Right kidney (tissue), 9 donors: ENCODE results near the gene CCNK.

Experiments used
- DNase-seq: peaks from one replicate; pipeline ENCODE4 v3.0.0-alpha.2; 2016
- long read RNA-seq, 8 donors: transcript quantifications; one replicate each; lab custom pipeline, GENCODE V29; 2026

The CCNK gene
- long read RNA-seq, donor 1, partial matches to known transcripts: 17 of 21 reads
- long read RNA-seq, donor 1, other reads (novel, unspliced or antisense): 0 of 21 reads
- long read RNA-seq, donor 2, partial matches to known transcripts: 0 of 2 reads
- long read RNA-seq, donor 2, other reads (novel, unspliced or antisense): 0 of 2 reads
- long read RNA-seq, donor 3, partial matches to known transcripts: 24 of 28 reads
- long read RNA-seq, donor 3, other reads (novel, unspliced or antisense): 0 of 28 reads
- long read RNA-seq, donor 4, partial matches to known transcripts: 19 of 22 reads
- long read RNA-seq, donor 4, other reads (novel, unspliced or antisense): 0 of 22 reads
- long read RNA-seq, donor 5, partial matches to known transcripts: 16 of 20 reads
- long read RNA-seq, donor 5, other reads (novel, unspliced or antisense): 0 of 20 reads
- long read RNA-seq, donor 6, partial matches to known transcripts: 67 of 71 reads
- long read RNA-seq, donor 6, other reads (novel, unspliced or antisense): 0 of 71 reads
- long read RNA-seq, donor 7: 0 reads
- long read RNA-seq, donor 8, partial matches to known transcripts: 24 of 27 reads
- long read RNA-seq, donor 8, other reads (novel, unspliced or antisense): 0 of 27 reads

GRCh38 chr14:99480917-99481744 is at the start of gene CCNK:
TSS of gene CCNK (plus strand) at chr14:99481409. CDS start at chr14:99492678, 11,269 bp downstream.
- DNase-seq: peak; percentile 95

- no peak for DNase-seq
These were observed 49.2 kb upstream of the CCNK start for GRCh38 chr14:99431986-99432385.

- DNase-seq: no peak
These were observed 48.7 kb upstream of the CCNK start for GRCh38 chr14:99432485-99432884.

GRCh38 chr14:99435327-99435726 is 45.9 kb upstream of the CCNK start:
- no peak for DNase-seq

- DNase-seq: no peak
These were observed 44.7 kb upstream of the CCNK start for GRCh38 chr14:99436247-99437180.

- no peak for DNase-seq
These were observed 43.5 kb upstream of the CCNK start for GRCh38 chr14:99437706-99438105.

GRCh38 chr14:99440278-99440677 is 40.9 kb upstream of the CCNK start:
- DNase-seq: no peak

DNA sequence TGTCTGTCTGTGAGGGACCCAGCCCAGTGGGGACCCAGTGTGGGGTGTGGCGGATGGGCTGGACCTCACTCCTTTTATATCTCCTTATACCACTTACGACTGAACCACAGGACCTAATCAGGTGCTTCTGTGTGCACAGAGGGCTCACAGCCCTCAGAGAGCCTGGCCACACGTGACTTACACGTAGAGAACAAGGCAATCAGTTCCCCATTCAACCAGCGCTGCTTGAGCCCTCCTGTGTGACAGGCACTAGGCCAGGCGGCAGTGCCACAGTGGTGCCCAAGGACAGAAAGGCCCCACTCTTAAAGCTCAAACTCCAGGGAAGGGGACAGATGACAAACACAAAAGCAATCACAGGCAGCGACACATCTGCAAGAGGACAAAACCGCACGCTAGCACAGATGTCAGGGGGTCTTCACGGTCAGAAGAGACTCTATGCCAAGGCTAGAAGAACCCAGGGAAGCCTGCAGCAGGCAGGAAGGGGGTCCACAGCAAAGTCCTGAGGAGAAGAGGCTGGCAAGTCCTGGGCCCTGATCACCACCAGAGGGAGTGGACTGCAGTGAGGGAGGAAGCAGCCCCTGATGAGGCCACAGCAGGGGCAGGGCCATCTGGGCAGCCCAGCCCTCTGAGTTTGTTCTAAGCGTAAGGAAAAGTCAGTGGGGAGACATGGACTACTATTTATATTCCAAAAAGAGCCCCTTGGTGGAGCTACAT is 39.9 kb upstream of the CCNK start:
- no peak for DNase-seq

GRCh38 chr14:99441918-99442317 is 39.3 kb upstream of the CCNK start:
- DNase-seq: no peak

- no peak for DNase-seq
These were observed 35.3 kb upstream of the CCNK start for GRCh38 chr14:99445931-99446330.

- no peak for DNase-seq
These were observed 33.5 kb upstream of the CCNK start for GRCh38 chr14:99447739-99448138.

DNA sequence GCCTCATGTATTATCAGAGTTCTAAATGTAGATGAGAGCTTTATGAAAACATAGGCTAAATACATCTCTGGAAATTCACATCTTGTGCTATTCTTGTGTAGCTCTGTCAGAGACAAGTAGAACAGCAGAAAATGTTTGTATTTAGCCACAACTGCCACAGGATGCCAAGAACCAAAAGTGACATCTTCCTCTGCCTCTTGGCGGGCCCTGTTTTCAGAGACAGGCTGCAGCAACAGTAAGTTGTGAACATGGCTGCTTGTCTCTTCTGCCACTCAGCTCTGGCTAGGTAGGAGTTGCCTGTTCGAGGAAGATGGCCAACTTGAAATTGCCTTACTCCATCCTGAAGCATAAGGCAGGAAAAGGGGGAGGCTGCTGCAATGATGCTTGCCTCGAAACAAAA is 30.9 kb upstream of the CCNK start:
- no peak for DNase-seq

DNA sequence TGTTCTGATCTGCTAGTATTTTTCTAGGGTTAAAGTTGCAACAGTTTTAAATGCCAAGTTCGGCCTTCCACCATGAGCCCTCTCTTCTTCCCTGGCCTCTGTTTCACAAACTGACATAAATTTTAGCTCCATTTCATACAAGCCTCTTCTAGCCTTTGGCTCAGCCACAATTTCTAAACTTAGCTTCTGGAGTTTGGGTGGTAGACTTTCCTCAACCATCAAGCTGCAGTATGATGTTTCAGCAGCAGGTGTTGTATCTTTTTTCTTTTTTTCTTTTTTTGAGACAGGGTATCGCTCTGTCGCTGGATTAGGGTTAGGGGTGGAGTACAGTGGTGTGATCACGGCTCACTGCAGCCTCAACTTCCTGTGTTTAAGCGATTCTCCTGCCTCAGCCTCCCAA is 30.0 kb upstream of the CCNK start:
- no peak for DNase-seq

DNA sequence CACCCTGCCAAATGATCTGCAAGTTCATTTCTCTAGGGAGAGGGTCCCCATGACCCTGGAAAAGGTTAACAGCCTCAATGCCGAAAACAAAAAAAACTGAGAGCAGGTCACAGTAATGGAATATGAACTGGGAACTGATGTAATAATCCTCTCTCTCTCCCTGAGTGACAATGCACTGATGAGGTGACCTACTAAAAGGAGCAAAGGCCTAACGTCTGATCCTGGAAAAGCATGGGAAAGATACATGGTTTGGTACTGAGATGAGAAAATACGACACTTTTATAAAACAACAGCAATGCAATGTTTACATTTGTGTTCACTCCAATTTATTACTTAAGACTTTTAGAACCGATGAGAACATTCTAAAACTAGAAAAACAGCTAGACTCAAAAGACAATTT is 28.2 kb upstream of the CCNK start:
- no peak for DNase-seq

DNA sequence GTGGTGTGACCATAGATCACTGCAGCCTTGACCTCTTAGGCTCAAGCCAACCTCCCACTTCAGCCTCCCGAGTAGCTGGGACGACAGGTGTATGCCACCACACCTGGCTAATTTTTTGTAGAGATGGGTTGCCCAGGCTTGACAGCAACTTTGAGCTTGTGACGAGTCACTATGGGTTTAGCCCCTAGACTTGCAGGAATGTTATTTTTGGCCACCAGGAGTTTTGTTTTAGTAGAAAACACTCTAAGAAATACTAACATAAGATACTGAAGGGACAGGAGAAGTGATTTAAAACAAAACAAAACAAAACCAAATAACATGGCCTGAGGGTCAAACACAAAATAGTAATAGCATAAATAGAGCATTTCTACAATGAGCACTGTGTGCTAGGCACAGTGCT is 27.0 kb upstream of the CCNK start:
- DNase-seq: no peak

DNA sequence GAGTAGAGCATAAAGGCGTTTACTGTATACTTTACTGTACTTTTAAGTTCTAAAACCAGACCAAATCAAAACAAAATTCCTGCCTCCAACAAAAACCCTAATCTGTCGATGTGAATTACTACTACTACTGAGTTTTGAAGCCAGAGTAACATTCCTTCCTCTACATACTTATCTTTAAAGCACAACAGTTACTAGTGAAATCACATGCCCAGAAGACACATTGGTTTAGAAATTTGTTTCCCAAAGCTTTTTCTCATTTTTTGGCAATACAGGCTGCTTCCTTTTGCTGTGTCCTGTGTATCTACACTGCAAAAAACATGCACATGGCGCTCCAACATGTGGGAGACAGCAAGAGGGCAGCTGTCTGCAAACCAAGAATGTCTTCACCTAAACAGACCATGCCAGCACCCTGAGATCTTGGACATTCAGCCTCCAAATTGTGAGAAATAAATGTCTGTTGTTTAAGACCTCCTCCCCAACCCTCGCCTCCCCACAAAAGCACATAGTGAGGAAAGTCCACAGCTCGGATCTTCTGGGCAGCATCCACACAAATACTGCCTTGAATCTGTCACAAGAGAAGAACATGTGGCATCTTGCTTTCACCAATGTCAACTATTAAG is 21.6 kb upstream of the CCNK start:
- DNase-seq: no peak

GRCh38 chr14:99460793-99461192 is 20.4 kb upstream of the CCNK start:
- no peak for DNase-seq

- DNase-seq: no peak
These were observed 19.7 kb upstream of the CCNK start for GRCh38 chr14:99461411-99462085.

- DNase-seq: no peak
These were observed 19.0 kb upstream of the CCNK start for GRCh38 chr14:99462210-99462609.

DNA sequence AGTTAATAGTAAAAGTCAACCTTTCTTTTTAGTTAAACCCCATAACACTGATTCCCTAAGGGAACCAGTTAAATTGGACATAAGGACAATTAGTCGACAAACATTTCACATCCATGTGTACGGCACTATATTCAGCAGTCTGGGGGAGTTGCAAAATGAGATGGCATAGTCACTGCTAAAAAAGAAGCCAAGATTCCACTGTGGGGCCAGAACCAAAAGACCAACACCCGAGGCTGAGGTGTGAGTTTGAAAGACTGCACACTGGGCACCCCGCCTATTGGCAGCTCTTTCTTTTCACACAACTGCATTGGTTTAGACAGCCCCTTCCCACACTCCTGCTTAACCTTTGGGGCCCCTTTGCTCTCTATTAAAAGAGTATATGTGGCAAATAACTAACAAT is 17.2 kb upstream of the CCNK start:
- no peak for DNase-seq
